Measurements from ENCODE around the gene COX6B2. TPM values are rescaled to one million over a fixed set of nuclear protein-coding genes. Genes with fewer than 3 reads are reported as not detected.

The COX6B2 gene
- total RNA-seq, 1 donor, result not detected

DNA sequence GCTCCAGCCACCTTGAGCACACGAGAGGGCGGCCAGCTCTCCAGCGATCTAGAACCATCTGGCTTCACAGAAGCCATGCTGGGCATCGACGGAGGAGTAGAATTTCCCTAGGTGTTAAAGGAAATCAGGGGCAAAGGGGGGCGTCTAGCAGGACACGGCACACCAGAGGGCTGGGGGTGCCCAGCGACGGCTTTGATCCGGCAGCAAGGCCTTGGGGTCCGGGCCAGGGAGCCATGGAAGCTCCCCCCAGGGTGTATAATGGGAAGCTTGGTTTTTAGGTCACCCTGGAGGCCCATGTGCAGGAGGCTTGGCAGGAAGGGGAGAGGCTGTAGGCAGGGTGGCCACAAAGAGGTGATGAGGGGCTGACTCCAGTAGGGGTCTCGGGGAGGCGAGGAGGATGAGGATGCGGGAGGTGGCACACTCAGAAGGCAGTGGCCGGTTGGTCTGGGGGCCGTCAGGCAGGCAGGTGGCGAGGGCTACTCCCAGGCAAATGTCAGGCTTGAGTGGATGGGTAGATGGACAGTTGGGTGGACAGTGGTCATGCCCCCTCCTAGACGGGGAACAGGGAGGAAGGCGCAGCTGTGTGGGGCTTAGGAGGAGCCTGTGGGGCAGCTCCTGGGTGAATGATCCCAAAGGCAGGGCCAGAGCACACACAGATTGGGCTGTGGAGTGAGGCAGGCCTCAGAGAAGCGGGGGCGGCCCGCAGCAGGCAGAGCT, 9.3 kb downstream of the COX6B2 start:
- TF ChIP-seq, protein P1, sequence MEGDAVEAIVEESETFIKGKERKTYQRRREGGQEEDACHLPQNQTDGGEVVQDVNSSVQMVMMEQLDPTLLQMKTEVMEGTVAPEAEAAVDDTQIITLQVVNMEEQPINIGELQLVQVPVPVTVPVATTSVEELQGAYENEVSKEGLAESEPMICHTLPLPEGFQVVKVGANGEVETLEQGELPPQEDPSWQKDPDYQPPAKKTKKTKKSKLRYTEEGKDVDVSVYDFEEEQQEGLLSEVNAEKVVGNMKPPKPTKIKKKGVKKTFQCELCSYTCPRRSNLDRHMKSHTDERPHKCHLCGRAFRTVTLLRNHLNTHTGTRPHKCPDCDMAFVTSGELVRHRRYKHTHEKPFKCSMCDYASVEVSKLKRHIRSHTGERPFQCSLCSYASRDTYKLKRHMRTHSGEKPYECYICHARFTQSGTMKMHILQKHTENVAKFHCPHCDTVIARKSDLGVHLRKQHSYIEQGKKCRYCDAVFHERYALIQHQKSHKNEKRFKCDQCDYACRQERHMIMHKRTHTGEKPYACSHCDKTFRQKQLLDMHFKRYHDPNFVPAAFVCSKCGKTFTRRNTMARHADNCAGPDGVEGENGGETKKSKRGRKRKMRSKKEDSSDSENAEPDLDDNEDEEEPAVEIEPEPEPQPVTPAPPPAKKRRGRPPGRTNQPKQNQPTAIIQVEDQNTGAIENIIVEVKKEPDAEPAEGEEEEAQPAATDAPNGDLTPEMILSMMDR (IDR thresholded peaks at IDR 0.05; ENCODE audit: insufficient read depth, low read length), result no peak
- no peak for DNase-seq (ENCODE audit: low read depth)
- no peak overlapping the region for H3K4me3 ChIP-seq (ENCODE audit: low read depth, low read length)

DNA sequence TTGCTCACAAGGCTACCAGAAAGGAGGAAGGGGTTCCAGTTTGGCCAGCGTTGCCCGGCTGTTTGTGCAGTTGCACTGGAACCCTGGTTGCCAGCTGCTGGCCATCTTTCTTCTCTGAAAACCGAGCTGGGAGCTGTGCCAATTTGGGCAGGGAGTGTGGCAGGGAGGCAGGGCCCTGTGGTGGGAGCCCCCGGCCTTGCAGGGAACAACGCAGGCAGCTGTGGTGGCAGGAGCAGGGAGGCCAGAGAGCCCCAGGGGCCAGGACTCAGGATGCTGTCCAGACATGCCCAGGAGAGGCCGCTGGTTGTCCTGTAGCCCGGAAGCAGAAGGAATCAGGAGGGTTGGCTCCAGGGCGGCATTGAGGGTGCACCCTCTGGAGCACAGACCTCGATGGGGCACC, 10.1 kb downstream of the COX6B2 start:
- TF ChIP-seq, protein P1 (IDR thresholded peaks at IDR 0.05; ENCODE audit: insufficient read depth, low read length), result no peak
- no peak overlapping the region for H3K4me3 ChIP-seq (ENCODE audit: low read depth, low read length)
- no peak for DNase-seq (ENCODE audit: low read depth)

DNA sequence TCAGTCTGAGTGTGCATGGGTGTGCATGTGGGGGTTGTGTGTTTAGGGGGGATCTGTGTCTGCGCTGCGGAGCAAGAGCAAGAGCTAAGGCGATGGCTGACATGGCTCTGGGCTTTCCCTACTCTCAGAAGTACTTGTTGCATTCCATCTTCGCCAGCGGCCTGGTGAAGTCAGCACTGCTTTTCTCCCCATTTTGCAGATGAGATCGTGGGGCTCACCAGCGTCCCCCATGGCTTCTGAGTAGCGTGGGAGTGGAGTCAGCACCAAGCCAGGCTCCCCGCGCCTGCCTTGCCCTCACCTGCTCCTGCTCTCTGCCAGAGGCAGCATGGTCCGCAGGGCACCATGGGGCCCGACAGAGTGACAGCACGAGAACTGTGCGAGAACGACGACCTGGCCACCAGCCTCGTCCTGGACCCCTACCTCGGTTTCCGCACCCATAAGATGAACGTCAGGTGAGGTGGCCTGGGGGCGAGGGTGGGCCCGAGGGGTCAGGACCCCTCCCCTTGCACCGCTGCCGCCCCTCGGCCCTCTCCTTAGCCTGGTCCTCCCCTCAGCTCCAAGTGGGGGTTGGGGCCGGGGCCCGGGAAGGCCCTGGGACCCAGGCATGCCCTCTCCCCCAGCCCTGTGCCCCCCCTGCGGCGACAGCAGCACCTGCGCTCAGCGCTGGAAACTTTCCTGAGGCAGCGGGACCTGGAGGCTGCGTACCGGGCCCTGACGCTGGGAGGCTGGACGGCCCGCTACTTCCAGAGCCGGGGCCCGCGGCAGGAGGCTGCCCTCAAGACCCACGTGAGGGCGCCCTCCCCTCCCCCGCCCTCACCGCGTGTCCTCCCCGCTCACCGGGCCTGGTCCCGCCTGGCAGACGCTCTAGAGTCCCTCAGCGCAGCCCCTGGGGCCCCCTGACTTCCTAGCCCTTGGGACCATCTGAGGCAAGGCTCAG, 12.7 kb downstream of the COX6B2 start:
- H3K4me3 ChIP-seq (ENCODE audit: low read depth, low read length), result peak overlapping the region; percentile 46
- TF ChIP-seq, protein P1 (IDR thresholded peaks at IDR 0.05; ENCODE audit: insufficient read depth, low read length), result no peak
- DNase-seq (ENCODE audit: low read depth), result no peak

DNA sequence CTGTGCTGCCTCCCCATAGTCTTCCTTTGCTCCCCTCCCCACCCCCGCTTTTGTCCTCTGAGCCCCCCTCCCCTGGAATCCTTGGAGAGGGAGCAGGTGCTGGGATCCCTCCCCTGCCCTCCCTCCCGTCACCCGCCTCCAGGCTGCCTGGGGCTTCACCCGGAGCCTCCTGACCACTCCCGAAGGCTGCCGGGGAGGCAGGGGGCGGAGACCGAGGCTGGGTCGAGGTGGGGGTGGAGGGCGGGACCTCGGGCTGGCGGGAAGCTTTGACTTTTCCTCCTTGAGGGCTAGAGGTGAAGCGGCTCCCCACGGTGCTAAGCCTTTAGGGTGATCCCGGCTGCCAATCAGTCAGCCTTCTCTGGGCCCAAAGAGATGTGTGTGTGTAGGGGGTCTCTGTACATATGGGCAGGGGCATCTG, 13.3 kb downstream of the COX6B2 start:
- DNase-seq (ENCODE audit: low read depth), result peak; percentile 47
- H3K4me3 ChIP-seq (ENCODE audit: low read depth, low read length), result peak overlapping the region; percentile 87
- TF ChIP-seq, protein P1 (IDR thresholded peaks at IDR 0.05; ENCODE audit: insufficient read depth, low read length), result no peak

DNA sequence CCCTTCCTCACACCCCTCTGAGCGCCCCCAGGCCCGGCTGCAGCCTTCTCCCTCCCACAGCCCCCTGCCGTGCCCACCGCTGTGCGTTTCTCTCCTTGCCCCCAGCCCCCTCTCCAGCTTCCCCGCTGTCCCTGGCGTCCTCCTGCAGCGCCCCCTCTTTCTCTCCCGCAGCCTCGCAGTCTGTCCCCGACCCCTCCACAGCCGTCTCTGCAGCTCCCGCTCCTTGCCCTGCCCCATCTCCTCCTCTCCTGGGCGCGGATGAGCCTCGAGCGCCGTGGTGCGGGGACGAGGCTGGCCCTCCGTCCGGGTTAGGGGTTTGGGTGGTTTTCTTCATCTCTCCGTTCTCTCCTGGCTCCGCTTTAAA, 13.8 kb downstream of the COX6B2 start:
- DNase-seq (ENCODE audit: low read depth), result no peak
- TF ChIP-seq, protein P1 (IDR thresholded peaks at IDR 0.05; ENCODE audit: insufficient read depth, low read length), result no peak

DNA sequence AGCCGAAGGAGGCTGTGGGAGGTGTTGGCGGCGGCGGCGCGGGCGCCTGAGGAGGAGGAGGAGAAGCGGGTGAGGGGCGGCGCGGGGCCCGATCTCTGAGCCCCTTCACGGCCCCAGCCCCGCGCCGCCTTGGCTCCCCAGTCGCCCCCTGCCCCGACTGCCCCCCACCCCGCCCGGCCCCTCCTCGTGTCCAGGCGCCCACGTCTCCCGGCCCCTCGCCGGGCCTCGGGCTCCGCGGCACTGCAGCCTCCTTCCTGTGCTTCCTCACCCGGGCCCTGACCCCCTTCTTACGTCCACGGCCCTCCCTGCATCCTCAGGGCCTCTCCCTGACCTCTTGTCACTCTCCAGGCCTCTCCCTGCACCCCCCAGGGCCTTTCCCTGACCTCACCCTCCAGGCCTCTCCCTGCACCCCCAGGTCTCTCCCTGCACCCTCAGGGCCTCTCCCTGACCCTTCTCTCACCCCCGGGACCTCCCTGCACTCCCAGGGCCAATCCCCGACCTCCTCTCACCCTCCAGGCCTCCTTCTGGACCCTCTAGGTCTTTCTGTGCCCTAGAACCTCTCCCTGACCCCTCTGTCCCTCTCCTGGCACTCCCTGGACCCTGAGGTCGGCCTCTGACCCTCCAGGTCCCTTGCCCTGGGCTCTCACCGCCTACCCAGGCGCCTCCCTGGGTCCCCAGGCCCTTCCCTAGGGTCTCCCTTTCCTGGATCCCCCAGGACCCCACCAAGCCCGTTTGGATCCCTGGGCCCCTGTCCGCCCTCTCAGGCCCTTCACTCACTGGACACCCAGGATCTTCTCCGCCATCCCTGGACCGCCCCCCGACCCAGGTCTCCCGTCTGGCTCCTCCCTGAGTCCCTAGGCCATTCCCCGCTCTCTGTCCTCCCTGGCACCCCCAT, 14.4 kb downstream of the COX6B2 start:
- TF ChIP-seq, protein P1 (IDR thresholded peaks at IDR 0.05; ENCODE audit: insufficient read depth, low read length), result no peak
- DNase-seq (ENCODE audit: low read depth), result no peak
- peak overlapping the region; percentile 87 for H3K4me3 ChIP-seq (ENCODE audit: low read depth, low read length)

More for the DNA sequence above, 13.8 kb downstream of the COX6B2 start:
- peak overlapping the region; percentile 87 for H3K4me3 ChIP-seq (ENCODE audit: low read depth, low read length)

Data from fibroblast of the aortic adventitia (primary cell).